A549 (cell line): ENCODE data around the gene DOCK1.

Experiments
- BHLHE40 ChIP-seq: IDR thresholded peaks from 2 replicates; pipeline ENCODE4 v1.6.1; 2012; ENCODE audit warnings: low read depth, low read length, inconsistent platforms
- CBX8 ChIP-seq: fragments of 200-600 bp; sonication (generic); IDR thresholded peaks from 2 replicates; pipeline ENCODE4 v1.6.1; 2016
- EP300 ChIP-seq, 2 experiments: fragments of >200 bp; sonication (Bioruptor Twin); formaldehyde crosslinking; IDR thresholded peaks; 2 replicates in 1 of 2; 3 replicates in 1 of 2; pipeline ENCODE4 v1.6.1; 2016 to 2017
- JUN ChIP-seq, 2 experiments: fragments of >200 bp; sonication (Bioruptor Twin); formaldehyde crosslinking; IDR thresholded peaks; 2 replicates in 1 of 2; 3 replicates in 1 of 2; pipeline ENCODE4 v1.6.1; 2016 to 2017
- POLR2A ChIP-seq: IDR thresholded peaks from 2 replicates; pipeline ENCODE4 v1.6.1; 2012; ENCODE audit warnings: mild to moderate bottlenecking, low read length
- TF ChIP-seq, protein P1 (sequence below): fragments of >200 bp; sonication (Bioruptor Twin); formaldehyde crosslinking; IDR thresholded peaks from 3 replicates; pipeline ENCODE4 v1.5.1; 2016

DNA sequence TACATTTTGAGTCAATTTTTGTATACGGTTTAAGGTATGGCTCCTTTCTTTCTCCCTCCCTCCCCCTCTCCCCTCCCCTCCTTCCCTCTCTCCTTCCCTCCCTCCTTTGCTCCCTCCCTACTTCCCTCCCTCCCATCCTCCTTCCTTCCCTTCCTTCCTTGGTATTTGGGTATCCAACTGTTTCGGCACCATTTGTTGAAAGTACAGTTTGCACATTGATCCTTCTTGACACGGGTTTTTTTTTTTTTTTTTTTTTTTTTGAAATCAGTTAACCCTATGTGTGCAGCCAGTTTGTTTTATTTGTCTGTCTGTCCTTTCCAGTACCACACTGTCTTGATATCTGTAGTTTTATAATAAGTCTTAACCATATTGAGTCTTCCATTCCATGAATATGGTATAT, 331.0 kb downstream of the DOCK1 start:
- TF ChIP-seq POLR2A (no peak), BHLHE40 (no peak), JUN (IDR thresholded peaks at IDR 0.05) (no peak), CBX8 (no peak), EP300 (IDR thresholded peaks at IDR 0.05) (no peak)
- TF ChIP-seq, protein P1, sequence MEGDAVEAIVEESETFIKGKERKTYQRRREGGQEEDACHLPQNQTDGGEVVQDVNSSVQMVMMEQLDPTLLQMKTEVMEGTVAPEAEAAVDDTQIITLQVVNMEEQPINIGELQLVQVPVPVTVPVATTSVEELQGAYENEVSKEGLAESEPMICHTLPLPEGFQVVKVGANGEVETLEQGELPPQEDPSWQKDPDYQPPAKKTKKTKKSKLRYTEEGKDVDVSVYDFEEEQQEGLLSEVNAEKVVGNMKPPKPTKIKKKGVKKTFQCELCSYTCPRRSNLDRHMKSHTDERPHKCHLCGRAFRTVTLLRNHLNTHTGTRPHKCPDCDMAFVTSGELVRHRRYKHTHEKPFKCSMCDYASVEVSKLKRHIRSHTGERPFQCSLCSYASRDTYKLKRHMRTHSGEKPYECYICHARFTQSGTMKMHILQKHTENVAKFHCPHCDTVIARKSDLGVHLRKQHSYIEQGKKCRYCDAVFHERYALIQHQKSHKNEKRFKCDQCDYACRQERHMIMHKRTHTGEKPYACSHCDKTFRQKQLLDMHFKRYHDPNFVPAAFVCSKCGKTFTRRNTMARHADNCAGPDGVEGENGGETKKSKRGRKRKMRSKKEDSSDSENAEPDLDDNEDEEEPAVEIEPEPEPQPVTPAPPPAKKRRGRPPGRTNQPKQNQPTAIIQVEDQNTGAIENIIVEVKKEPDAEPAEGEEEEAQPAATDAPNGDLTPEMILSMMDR = no peak
